Tibial nerve (tissue), 4 donors: Measurements from ENCODE around the gene NBEA. TPM values are rescaled to one million over a fixed set of nuclear protein-coding genes. Genes with fewer than 3 reads are reported as not detected.

Experiments
- DNase-seq, 2 donors: peaks; one replicate each; pipeline ENCODE4 v3.0.0-alpha.2; 2019; ENCODE audit warnings: low spot score in 2 of 2
- H3K27ac ChIP-seq, 4 donors: fragments of 200-600 bp; sonication (generic) in 3 of 4; one replicate each; pipeline ENCODE4 v1.5.1; 2017 to 2019; ENCODE audit warnings: mild to moderate bottlenecking in 1 of 4
- H3K27me3 ChIP-seq, 2 donors: fragments of 200-600 bp; sonication (generic) in 1 of 2; one replicate each; pipeline versions ENCODE4 v1.5.1 to v1.6.0; 2017 to 2019
- H3K36me3 ChIP-seq, 3 donors: fragments of 200-600 bp; sonication (generic); one replicate each; pipeline ENCODE4 v1.5.1; 2018 to 2019
- H3K4me1 ChIP-seq, 4 donors: fragments of 200-600 bp; sonication (generic) in 3 of 4; one replicate each; pipeline ENCODE4 v1.5.1; 2017 to 2019
- H3K4me3 ChIP-seq, 4 donors: fragments of 200-600 bp; sonication (generic) in 3 of 4; one replicate each; pipeline ENCODE4 v1.5.1; 2017 to 2019; ENCODE audit warnings: mild to moderate bottlenecking in 1 of 4, moderate library complexity in 1 of 4
- H3K9me3 ChIP-seq, 4 donors: fragments of 200-600 bp; sonication (generic) in 3 of 4; one replicate each; pipeline ENCODE4 v1.5.1; 2017 to 2019
- CTCF ChIP-seq, 5 experiments: fragments of 200-600 bp in 3 of 5; fragments of 450-650 bp in 2 of 5; sonication (generic) in 3 of 5; IDR thresholded peaks; one replicate each; pipeline ENCODE4 v1.5.1; 2016 to 2019; ENCODE audit warnings: antibody characterized with exemption in 5 of 5, mild to moderate bottlenecking in 3 of 5, moderate library complexity in 2 of 5
- EP300 ChIP-seq, 2 donors: sonication (generic); formaldehyde crosslinking; IDR thresholded peaks; one replicate each; pipeline ENCODE4 v1.6.1; 2017; ENCODE audit warnings: antibody characterized with exemption in 2 of 2, mild to moderate bottlenecking in 1 of 2
- POLR2A ChIP-seq, 2 donors: fragments of 450-650 bp; IDR thresholded peaks; one replicate each; pipeline ENCODE4 v1.6.1; 2017; ENCODE audit warnings: antibody characterized with exemption in 2 of 2, mild to moderate bottlenecking in 2 of 2, moderate library complexity in 2 of 2
- WGBS, 2 donors: methylation state at CpG; one replicate each; pipeline ENCODE4 v1.1.5; 2018; 5-methylcytosine and 5-hydroxymethylcytosine counted together
- total RNA-seq, 4 donors: library from RNA; depleted of rRNA; stranded (reverse); fragments of >200 nt; gene quantifications; one replicate each; pipeline ENCODE4 v1.1.0, GENCODE V29; 2016

Gene NBEA
- total RNA-seq, 4 donors from 2014 or later = 9.0 to 11.9 (median 10.5) TPM

- H3K27ac ChIP-seq = no peak overlapping the region
- peaks cover 0 to 7% (median 0%) of the 10 kb centered on the region in 3 donors for H3K36me3 ChIP-seq
- no peak for DNase-seq
- H3K4me1 ChIP-seq = no peaks in the 10 kb centered on the region
- H3K9me3 ChIP-seq = no peaks in the 10 kb centered on the region
- no peaks in the 10 kb centered on the region for H3K27me3 ChIP-seq
- 44 to 64% methylated on average over 1 of the region's 1 CpG for WGBS, 2 donors
- TF ChIP-seq POLR2A (IDR thresholded peaks at IDR 0.05) = no peak
- TF ChIP-seq EP300 (IDR thresholded peaks at IDR 0.05) = no peak
- TF ChIP-seq CTCF (IDR thresholded peaks at IDR 0.05) = no peak
- no peak overlapping the region for H3K4me3 ChIP-seq
Observed at GRCh38 chr13:35448465-35448864, 506.4 kb downstream of the NBEA start.

- Histone ChIP-seq H3K27me3 (no peaks in the 10 kb centered on the region), H3K36me3 (peaks cover 0 to 7% (median 0%) of the 10 kb centered on the region in 3 donors), H3K9me3 (no peaks in the 10 kb centered on the region), H3K4me3 (no peak overlapping the region), H3K27ac (no peak overlapping the region), H3K4me1 (no peaks in the 10 kb centered on the region)
- DNase-seq = no peak
- no peak for TF ChIP-seq CTCF (IDR thresholded peaks at IDR 0.05)
- no peak for TF ChIP-seq EP300 (IDR thresholded peaks at IDR 0.05)
- TF ChIP-seq POLR2A (IDR thresholded peaks at IDR 0.05) = no peak
- 84 to 89% methylated on average over 2 of the region's 2 CpGs for WGBS, 2 donors
Observed at GRCh38 chr13:35449821-35450220, 507.8 kb downstream of the NBEA start.

GRCh38 chr13:35455022-35455421, 513.0 kb downstream of the NBEA start:
- H3K4me1 ChIP-seq = no peaks in the 10 kb centered on the region
- DNase-seq = no peak
- H3K4me3 ChIP-seq = no peak overlapping the region
- TF ChIP-seq POLR2A (IDR thresholded peaks at IDR 0.05) (no peak), EP300 (IDR thresholded peaks at IDR 0.05) (no peak), CTCF (IDR thresholded peaks at IDR 0.05) (no peak)
- H3K9me3 ChIP-seq = no peaks in the 10 kb centered on the region
- WGBS, 2 donors = 93 to 97% methylated on average over 1 of the region's 1 CpG
- no peak overlapping the region for H3K27ac ChIP-seq
- peaks cover 0 to 7% (median 0%) of the 10 kb centered on the region in 3 donors for H3K36me3 ChIP-seq
- H3K27me3 ChIP-seq = no peaks in the 10 kb centered on the region

- DNase-seq = no peak
- Histone ChIP-seq H3K27me3 (no peaks in the 10 kb centered on the region), H3K9me3 (no peaks in the 10 kb centered on the region), H3K4me3 (no peak overlapping the region), H3K36me3 (peaks cover 0 to 7% (median 0%) of the 10 kb centered on the region in 3 donors), H3K27ac (no peak overlapping the region), H3K4me1 (no peaks in the 10 kb centered on the region)
- no peak for TF ChIP-seq CTCF (IDR thresholded peaks at IDR 0.05)
- TF ChIP-seq EP300 (IDR thresholded peaks at IDR 0.05) = no peak
- TF ChIP-seq POLR2A (IDR thresholded peaks at IDR 0.05) = no peak
- WGBS, 2 donors = 97 to 99% methylated on average over 3 of the region's 3 CpGs
Observed at GRCh38 chr13:35457258-35457657, 515.2 kb downstream of the NBEA start.

GRCh38 chr13:35460061-35460460, 518.0 kb downstream of the NBEA start:
- TF ChIP-seq POLR2A (IDR thresholded peaks at IDR 0.05) (no peak), EP300 (IDR thresholded peaks at IDR 0.05) (no peak), CTCF (IDR thresholded peaks at IDR 0.05) (no peak)
- no peak overlapping the region for H3K4me3 ChIP-seq
- no peaks in the 10 kb centered on the region for H3K9me3 ChIP-seq
- H3K27me3 ChIP-seq = no peaks in the 10 kb centered on the region
- no peaks in the 10 kb centered on the region for H3K4me1 ChIP-seq
- no peak for DNase-seq
- H3K36me3 ChIP-seq = no peaks in the 10 kb centered on the region
- 78 to 79% methylated on average over 2 of the region's 2 CpGs for WGBS, 2 donors
- no peak overlapping the region for H3K27ac ChIP-seq
